HT-29 (cell line): ENCODE measurements around the gene CDK14. TPM values are rescaled to one million over a fixed set of nuclear protein-coding genes. Genes with fewer than 3 reads are reported as not detected.
A peak's percentile ranks its signal among the peaks of the same experiment; 100 is the strongest.
"Not testable (repeated sequence)": the region's sequence is repeated elsewhere in the genome, so short reads cannot be mapped to it uniquely, and the experiment has no call there.

ENCODE experiments used
- DNase-seq: peaks from one replicate; pipeline ENCODE4 v3.0.0-alpha.2; 2015; ENCODE audit warnings: low spot score
- total RNA-seq: library from RNA; depleted of rRNA; stranded (reverse); fragments of >200 nt; shearing (Covaris generic); gene quantifications from 2 replicates; pipeline ENCODE4 v1.2.3, GENCODE V29; 2014

Gene CDK14
- total RNA-seq, 1 experiment from 2014 or later, result 0.61 TPM

- no peak for DNase-seq
Measured at GRCh38 chr7:90715067-90715466, 118.9 kb downstream of the CDK14 start.

GRCh38 chr7:90717296-90718060 lies 121.4 kb downstream of the CDK14 start:
- DNase-seq, result no peak

- DNase-seq, result no peak
Measured at GRCh38 chr7:90719155-90719554, 123.0 kb downstream of the CDK14 start.

- DNase-seq, result peak; percentile 56
Measured at GRCh38 chr7:90720984-90721760, 125.1 kb downstream of the CDK14 start.

GRCh38 chr7:90721869-90722431 lies 125.8 kb downstream of the CDK14 start:
- DNase-seq, result no peak

- DNase-seq, result no peak
Measured at GRCh38 chr7:90723233-90723632, 127.1 kb downstream of the CDK14 start.

GRCh38 chr7:90723866-90724265 lies 127.7 kb downstream of the CDK14 start:
- DNase-seq, result no peak

GRCh38 chr7:90726120-90726519 lies 130.0 kb downstream of the CDK14 start:
- no peak for DNase-seq

GRCh38 chr7:90726623-90727022 lies 130.5 kb downstream of the CDK14 start:
- DNase-seq, result peak; percentile 11

GRCh38 chr7:90727412-90727811 lies 131.3 kb downstream of the CDK14 start:
- no peak for DNase-seq

- no peak for DNase-seq
Measured at GRCh38 chr7:90728568-90728967, 132.4 kb downstream of the CDK14 start.

GRCh38 chr7:90735611-90736280 lies 139.6 kb downstream of the CDK14 start:
- not testable (repeated sequence) for DNase-seq

GRCh38 chr7:90736316-90736715 lies 140.2 kb downstream of the CDK14 start:
- DNase-seq, result no peak

GRCh38 chr7:90736968-90737939 lies 141.1 kb downstream of the CDK14 start:
- no peak for DNase-seq

GRCh38 chr7:90738249-90738648 lies 142.1 kb downstream of the CDK14 start:
- DNase-seq, result no peak

- no peak for DNase-seq
Measured at GRCh38 chr7:90739716-90740115, 143.6 kb downstream of the CDK14 start.

- no peak for DNase-seq
Measured at GRCh38 chr7:90740386-90740785, 144.3 kb downstream of the CDK14 start.

GRCh38 chr7:90743626-90744025 lies 147.5 kb downstream of the CDK14 start:
- no peak for DNase-seq

GRCh38 chr7:90747516-90747915 lies 151.4 kb downstream of the CDK14 start:
- no peak for DNase-seq

GRCh38 chr7:90749262-90749661 lies 153.1 kb downstream of the CDK14 start:
- no peak for DNase-seq

- DNase-seq, result peak; percentile 50
Measured at GRCh38 chr7:90749774-90750173, 153.7 kb downstream of the CDK14 start.
